ENCODE measurements around the gene KRT6B. TPM values are rescaled to one million over a fixed set of nuclear protein-coding genes. Genes with fewer than 3 reads are reported as not detected.

KRT6B gene
- polyA plus RNA-seq, 6 donors from 2014 or later, result not detected

- H3K27ac Mint-ChIP-seq, result no peak overlapping the region
- no peak for DNase-seq
- no peak for ATAC-seq (ENCODE audit: low read depth in 2 of 2)
- no peak overlapping the region for H3K4me3 Mint-ChIP-seq
- peaks cover 22 to 57% (median 49%) of the 10 kb centered on the region in 3 donors for H3K27me3 Mint-ChIP-seq
- H3K4me1 Mint-ChIP-seq, result no peaks in the 10 kb centered on the region
- H3K9me3 Mint-ChIP-seq, result peaks cover 0 to 2% (median 0%) of the 10 kb centered on the region in 7 donors
- no peaks in the 10 kb centered on the region for H3K36me3 Mint-ChIP-seq
These were observed 25.9 kb downstream of the KRT6B start for GRCh38 chr12:52426034-52426433.

DNA sequence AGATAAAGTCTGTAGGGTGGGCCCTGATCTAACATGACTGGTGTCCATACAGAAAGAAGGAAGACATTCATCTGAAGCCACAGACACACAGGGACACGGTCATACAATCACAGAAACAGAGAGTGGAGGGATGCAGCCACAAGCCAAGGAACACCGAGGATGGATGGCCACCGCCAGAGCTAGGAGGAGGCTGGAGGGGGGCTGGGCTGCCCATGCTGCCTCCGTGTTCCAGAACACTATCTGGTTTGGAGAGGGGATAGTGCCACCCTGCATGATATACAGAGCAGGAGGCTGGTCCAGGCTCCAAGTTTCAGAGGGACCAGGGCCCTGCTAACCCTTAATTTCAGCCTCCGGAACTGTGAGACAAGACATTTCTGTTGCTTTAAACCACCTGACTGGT, 26.5 kb downstream of the KRT6B start:
- no peak for DNase-seq
- no peak for ATAC-seq (ENCODE audit: low read depth in 2 of 2)
- Mint-ChIP-seq H3K36me3 (no peaks in the 10 kb centered on the region), H3K27ac (no peak overlapping the region), H3K4me1 (no peaks in the 10 kb centered on the region), H3K9me3 (peaks cover 0 to 2% (median 0%) of the 10 kb centered on the region in 7 donors), H3K27me3 (peaks cover 22 to 57% (median 49%) of the 10 kb centered on the region in 3 donors), H3K4me3 (no peak overlapping the region)

- no peaks in the 10 kb centered on the region for H3K4me1 Mint-ChIP-seq
- H3K36me3 Mint-ChIP-seq, result no peaks in the 10 kb centered on the region
- H3K27ac Mint-ChIP-seq, result no peak overlapping the region
- H3K4me3 Mint-ChIP-seq, result no peak overlapping the region
- DNase-seq, result no peak
- H3K9me3 Mint-ChIP-seq, result no peaks in the 10 kb centered on the region
- ATAC-seq (ENCODE audit: low read depth in 2 of 2), result no peak
- H3K27me3 Mint-ChIP-seq, result peaks cover 12 to 58% (median 56%) of the 10 kb centered on the region in 3 donors
These were observed 28.1 kb downstream of the KRT6B start for GRCh38 chr12:52423661-52424500.

DNA sequence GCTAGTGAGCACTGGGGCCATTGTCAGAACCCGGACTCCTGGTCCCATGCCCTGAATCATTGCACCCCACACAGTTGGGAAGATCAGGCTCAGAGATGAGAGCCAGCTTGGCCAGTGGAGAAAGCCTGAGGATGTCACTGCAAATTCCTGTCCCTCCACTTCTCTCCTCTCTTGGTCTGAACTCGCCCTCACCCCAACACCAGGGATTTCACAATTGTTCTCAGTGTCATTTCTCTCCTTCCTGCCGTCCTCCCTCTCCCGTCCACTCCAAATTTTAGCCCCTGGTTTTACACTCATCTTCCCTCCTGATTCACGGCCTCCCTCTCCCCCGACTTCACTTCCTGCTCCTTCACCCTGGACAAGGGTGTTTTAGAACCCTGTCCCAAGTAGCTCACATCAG, 28.9 kb downstream of the KRT6B start:
- H3K27ac Mint-ChIP-seq, result no peak overlapping the region
- no peak for ATAC-seq (ENCODE audit: low read depth in 2 of 2)
- no peak overlapping the region for H3K4me3 Mint-ChIP-seq

DNA sequence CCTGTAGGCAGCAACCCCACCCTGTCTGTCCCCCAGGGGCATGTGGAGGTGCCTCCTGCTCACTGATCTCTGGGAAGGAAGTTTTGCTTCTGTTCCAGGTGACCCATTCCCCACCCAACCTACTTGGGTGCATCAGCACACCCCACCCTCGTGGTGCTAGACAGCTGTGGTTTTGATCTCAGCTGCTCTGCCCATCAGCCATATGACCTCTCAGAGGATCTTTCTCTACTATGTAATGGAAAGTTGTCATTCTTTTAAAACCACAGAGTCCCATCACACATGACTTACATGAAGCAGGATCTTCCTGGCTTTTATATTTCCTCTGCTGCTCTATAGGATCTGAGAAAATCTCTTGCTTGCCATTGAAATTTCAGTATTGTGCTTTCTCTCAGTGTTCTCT, 32.3 kb downstream of the KRT6B start:
- Mint-ChIP-seq H3K4me1 (no peaks in the 10 kb centered on the region), H3K27me3 (peaks cover 15 to 66% (median 52%) of the 10 kb centered on the region in 3 donors)
- no peak for ATAC-seq (ENCODE audit: low read depth in 2 of 2)

More for the DNA sequence above, 28.9 kb downstream of the KRT6B start:
- H3K27me3 Mint-ChIP-seq, result peaks cover 4 to 50% (median 50%) of the 10 kb centered on the region in 3 donors
- no peaks in the 10 kb centered on the region for H3K9me3 Mint-ChIP-seq
- no peaks in the 10 kb centered on the region for H3K36me3 Mint-ChIP-seq
- no peaks in the 10 kb centered on the region for H3K4me1 Mint-ChIP-seq
- DNase-seq, result no peak

DNA sequence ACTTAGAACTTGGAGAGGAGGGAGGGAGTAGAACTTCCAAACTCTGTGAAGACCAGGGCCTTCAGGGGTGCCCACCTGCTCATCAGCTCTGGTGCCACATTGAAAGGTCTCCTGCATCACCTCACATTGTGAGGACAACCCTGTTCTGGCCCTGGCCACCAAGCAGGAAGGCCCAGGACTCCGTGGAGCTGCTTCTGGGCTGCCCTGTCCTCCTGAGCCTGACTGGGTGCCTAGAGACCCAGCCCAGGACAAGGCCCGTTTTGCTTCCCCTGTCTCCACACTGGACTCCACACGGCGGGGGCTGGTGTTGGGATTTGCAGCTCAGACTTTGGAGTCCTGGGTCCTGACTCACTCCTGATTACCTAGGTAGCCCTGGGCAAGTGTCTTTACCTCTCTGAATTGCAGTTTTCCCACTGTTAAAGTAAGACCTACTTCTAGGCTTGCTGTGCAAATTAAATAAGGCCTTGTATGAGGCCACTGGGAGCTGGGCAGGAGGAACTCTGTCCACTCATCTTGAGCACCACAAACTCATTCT, 33.3 kb downstream of the KRT6B start:
- Mint-ChIP-seq H3K27ac (no peak overlapping the region), H3K4me1 (no peaks in the 10 kb centered on the region), H3K27me3 (peaks cover 15 to 61% (median 45%) of the 10 kb centered on the region in 3 donors), H3K9me3 (no peaks in the 10 kb centered on the region), H3K4me3 (no peak overlapping the region), H3K36me3 (no peaks in the 10 kb centered on the region)
- DNase-seq, result no peak
- no peak for ATAC-seq (ENCODE audit: low read depth in 2 of 2)

More for the DNA sequence above, 32.3 kb downstream of the KRT6B start:
- Mint-ChIP-seq H3K4me3 (no peak overlapping the region), H3K27ac (no peak overlapping the region), H3K36me3 (no peaks in the 10 kb centered on the region), H3K9me3 (no peaks in the 10 kb centered on the region)
- DNase-seq, result no peak

- DNase-seq (no peak), ATAC-seq (ENCODE audit: low read depth in 2 of 2) (no peak)
- Mint-ChIP-seq H3K4me3 (no peak overlapping the region), H3K27ac (no peak overlapping the region), H3K4me1 (no peaks in the 10 kb centered on the region), H3K27me3 (peaks cover 22 to 60% (median 36%) of the 10 kb centered on the region in 3 donors), H3K9me3 (no peaks in the 10 kb centered on the region), H3K36me3 (no peaks in the 10 kb centered on the region)
These were observed 34.2 kb downstream of the KRT6B start for GRCh38 chr12:52417740-52418139.

- H3K27ac Mint-ChIP-seq, result no peak overlapping the region
- H3K9me3 Mint-ChIP-seq, result peaks cover 0 to 2% (median 0%) of the 10 kb centered on the region in 7 donors
- H3K4me1 Mint-ChIP-seq, result no peaks in the 10 kb centered on the region
- H3K27me3 Mint-ChIP-seq, result peaks cover 23 to 56% (median 30%) of the 10 kb centered on the region in 3 donors
- H3K4me3 Mint-ChIP-seq, result no peak overlapping the region
- ATAC-seq (ENCODE audit: low read depth in 2 of 2) (no peak), DNase-seq (no peak)
- H3K36me3 Mint-ChIP-seq, result no peaks in the 10 kb centered on the region
These were observed 35.2 kb downstream of the KRT6B start for GRCh38 chr12:52416795-52417194.

DNA sequence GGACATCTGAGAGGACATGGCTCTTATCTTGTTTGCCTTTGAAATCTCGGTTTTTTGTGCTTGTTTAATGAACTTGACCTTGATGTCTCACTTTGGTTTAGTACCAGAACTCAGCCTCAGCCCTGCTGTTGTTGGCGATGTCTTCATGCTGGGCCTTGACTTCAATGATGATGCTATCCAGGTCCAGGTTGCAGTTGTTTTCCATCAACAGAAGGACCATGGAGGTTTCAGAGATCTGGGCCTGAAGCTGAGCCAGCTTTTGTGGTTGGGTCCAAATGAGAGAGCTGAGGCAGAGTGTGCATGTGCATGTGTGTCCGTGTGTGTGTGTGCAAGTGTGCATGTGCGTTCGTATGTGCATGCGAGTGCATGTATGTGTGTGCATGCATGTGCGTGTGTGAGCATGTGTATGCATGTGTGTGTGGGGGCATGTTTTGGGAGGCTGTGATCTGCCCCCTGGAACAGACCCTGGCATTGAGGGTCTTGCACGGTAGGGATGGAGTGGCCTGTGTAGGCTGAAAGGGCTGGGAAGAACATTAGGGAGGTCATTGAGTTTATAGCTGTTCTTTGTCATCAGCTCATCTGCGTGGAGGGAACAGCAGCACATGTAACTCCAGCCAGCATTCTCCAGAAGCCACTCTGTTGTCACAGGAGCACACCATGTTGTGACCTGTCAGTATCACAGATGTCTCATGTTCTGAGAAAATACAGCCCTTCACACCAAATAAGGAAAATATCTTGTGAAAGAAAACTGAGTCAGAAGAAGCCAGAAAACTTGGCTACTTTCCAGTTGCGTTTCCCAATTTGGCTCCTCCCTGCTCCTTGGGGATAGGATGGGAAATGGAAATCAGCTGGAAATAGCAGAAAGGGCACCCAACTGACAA, 35.8 kb downstream of the KRT6B start:
- Mint-ChIP-seq H3K27me3 (peaks cover 23 to 49% (median 26%) of the 10 kb centered on the region in 3 donors), H3K27ac (no peak overlapping the region), H3K4me3 (no peak overlapping the region), H3K4me1 (no peaks in the 10 kb centered on the region), H3K9me3 (peaks cover 0 to 2% (median 0%) of the 10 kb centered on the region in 7 donors), H3K36me3 (no peaks in the 10 kb centered on the region)
- no peak for DNase-seq
- no peak for ATAC-seq (ENCODE audit: low read depth in 2 of 2)

DNA sequence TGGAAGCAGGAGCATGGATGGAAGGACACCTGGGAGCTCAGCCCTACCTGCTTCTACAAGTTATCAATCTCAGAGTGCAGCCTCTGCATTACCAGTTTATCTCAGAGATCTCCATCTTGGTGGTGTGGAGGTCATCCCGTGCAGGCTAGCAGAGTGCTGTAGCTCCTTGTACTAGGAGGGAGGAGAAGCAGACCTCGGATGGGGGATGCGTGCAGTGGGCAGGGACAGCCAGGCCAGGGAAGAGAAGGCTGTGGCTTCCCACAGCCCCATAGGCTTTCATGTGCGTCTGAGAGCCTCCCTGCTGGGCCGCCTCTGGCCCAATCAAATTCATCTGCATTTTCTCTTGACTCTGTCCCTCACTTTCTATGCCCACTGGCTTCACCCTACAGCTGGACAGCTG, 37.0 kb downstream of the KRT6B start:
- H3K4me1 Mint-ChIP-seq, result no peaks in the 10 kb centered on the region
- no peak for DNase-seq
- no peak overlapping the region for H3K27ac Mint-ChIP-seq
- peaks cover 0 to 4% (median 0%) of the 10 kb centered on the region in 7 donors for H3K9me3 Mint-ChIP-seq
- ATAC-seq (ENCODE audit: low read depth in 2 of 2), result no peak
- H3K36me3 Mint-ChIP-seq, result no peaks in the 10 kb centered on the region
- H3K4me3 Mint-ChIP-seq, result peak overlapping the region in 1 of 8 donors; percentile 36
- peaks cover 23 to 43% (median 25%) of the 10 kb centered on the region in 3 donors for H3K27me3 Mint-ChIP-seq

- Mint-ChIP-seq H3K4me3 (no peak overlapping the region), H3K4me1 (no peaks in the 10 kb centered on the region), H3K27me3 (peaks cover 19 to 40% (median 23%) of the 10 kb centered on the region in 3 donors), H3K36me3 (peaks cover 0 to 2% of the 10 kb centered on the region in 2 donors), H3K27ac (peak overlapping the region in 1 of 6 donors; percentile 52), H3K9me3 (peaks cover 0 to 4% (median 0%) of the 10 kb centered on the region in 7 donors)
- DNase-seq (no peak), ATAC-seq (ENCODE audit: low read depth in 2 of 2) (no peak)
These were observed 38.1 kb downstream of the KRT6B start for GRCh38 chr12:52413782-52414345.

DNA sequence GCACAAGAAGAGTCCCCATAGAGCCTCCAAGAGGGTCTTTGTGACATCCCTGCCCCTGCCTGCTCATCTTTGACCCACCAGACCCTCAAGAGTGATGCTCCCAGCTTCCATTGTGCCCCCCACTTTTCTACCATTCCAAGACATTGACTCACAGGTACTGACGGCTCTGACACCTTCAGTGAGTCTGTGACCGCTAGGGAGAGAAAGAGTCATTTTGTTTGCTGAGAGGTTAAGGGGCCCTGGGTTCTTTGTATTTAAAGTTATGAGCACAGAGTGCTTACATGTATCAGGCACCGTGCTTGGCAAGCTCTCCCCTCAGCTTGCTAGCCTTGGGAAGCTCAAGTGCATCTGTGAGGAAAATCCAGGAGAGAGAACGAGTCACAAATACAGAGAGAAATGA, 38.7 kb downstream of the KRT6B start:
- ATAC-seq (ENCODE audit: low read depth in 2 of 2), result no peak
- peaks cover 0 to 7% (median 3%) of the 10 kb centered on the region in 7 donors for H3K9me3 Mint-ChIP-seq
- no peak overlapping the region for H3K4me3 Mint-ChIP-seq
- no peak for DNase-seq
- no peak overlapping the region for H3K27ac Mint-ChIP-seq
- H3K36me3 Mint-ChIP-seq, result peaks cover 0 to 8% of the 10 kb centered on the region in 2 donors
- H3K27me3 Mint-ChIP-seq, result peaks cover 23 to 46% (median 25%) of the 10 kb centered on the region in 3 donors
- peaks cover 0 to 3% (median 0%) of the 10 kb centered on the region in 3 donors for H3K4me1 Mint-ChIP-seq

- ATAC-seq (ENCODE audit: low read depth in 2 of 2) (no peak), DNase-seq (no peak)
- H3K36me3 Mint-ChIP-seq, result peaks cover 0 to 9% of the 10 kb centered on the region in 2 donors
- no peak overlapping the region for H3K4me3 Mint-ChIP-seq
- peaks cover 0 to 3% (median 0%) of the 10 kb centered on the region in 3 donors for H3K4me1 Mint-ChIP-seq
- H3K9me3 Mint-ChIP-seq, result peaks cover 0 to 9% (median 3%) of the 10 kb centered on the region in 7 donors
- H3K27me3 Mint-ChIP-seq, result peaks cover 19 to 48% (median 30%) of the 10 kb centered on the region in 3 donors
- no peak overlapping the region for H3K27ac Mint-ChIP-seq
These were observed 40.1 kb downstream of the KRT6B start for GRCh38 chr12:52411815-52412214.
